Hematopoietic multipotent progenitor cell treated with erythropoietin and hydrocortisone succinate and interleukin-3 and kit ligand, for 6 days (in vitro differentiated cells): ENCODE data around the gene TEKTIP1.
"Not testable (repeated sequence)": the region's sequence is repeated elsewhere in the genome, so short reads cannot be mapped to it uniquely, and the experiment has no call there.

Source experiments
- DNase-seq: peaks from one replicate; pipeline ENCODE4 v3.0.0-alpha.2; 2015

TEKTIP1 gene

DNA sequence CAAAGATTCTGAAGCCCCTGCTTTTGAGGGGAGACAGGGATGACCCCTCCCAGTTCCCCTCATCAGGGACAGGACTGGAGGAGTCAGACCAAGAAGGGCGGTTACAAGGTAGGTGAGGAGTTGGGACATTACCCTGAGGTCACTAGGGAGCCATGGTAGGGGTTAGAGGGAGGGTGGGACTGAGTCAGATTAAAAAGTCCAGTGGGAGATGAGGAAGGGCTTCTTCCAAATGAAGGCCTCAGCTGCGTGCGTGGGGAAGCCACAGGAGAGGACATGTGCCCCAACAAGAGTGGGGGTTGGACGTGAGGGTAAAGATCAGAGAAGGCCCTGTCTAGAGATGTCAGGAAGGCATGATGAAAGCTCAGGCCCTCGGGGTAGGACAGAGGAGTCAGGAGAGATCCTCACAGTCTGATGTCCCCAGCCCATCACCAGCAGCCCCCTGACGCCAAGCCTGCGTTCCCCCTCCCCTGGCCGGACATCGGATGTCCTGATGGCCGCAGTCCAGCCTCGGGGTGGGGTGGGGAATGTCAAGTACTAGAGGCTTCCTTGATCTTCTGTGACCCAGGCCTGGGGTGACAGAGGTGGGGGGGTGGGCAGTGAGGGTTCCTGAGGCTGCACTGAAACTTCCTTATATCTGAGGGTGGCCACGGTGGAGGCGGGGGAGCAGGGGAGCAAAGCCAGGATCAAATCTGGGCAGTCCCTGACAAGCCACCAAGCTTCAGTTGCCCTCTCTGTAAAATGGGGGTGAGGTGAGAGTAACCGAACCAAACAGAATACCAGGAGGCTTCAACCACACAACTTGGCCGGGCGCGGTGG lies 24.9 kb downstream of the TEKTIP1 start:
- DNase-seq = no peak

DNA sequence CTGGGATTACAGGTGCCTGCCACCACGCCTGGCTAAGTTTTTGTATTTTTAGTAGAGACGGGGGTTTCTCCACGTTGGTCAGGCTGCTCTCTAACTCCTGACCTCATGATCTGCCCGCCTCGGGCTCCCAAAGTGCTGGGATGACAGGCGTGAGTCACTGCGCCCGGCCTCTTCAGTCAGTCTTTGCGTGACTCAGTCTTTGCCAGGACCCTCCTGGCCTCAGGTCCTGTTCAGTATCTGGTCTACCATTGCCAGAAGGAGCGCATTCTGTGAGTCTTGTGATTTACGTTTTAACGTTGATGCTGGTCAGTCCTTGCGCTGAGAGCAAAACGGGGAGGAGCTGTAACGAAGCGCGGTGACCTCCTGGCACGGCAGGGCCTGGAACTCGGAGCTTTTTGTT lies 26.2 kb downstream of the TEKTIP1 start:
- no peak for DNase-seq

DNA sequence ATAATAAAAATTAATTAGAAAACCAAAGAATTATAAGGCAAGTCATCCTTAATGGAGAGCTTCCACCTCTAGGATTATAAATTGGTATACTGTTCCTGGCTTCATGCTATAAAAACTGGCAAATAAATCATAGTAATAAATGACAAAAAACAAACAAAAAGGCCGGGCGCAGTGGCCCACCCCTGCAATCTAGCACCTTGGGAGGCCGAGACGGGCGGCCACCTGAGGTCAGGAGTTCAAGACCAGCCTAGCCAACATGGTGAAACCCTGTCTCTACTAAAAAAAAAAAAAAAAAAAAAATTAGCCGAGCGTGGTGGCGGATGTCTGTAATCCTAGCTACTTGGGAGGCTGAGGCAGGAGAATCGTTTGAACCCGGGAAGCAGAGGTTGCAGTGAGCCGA lies 31.1 kb downstream of the TEKTIP1 start:
- DNase-seq = not testable (repeated sequence)

DNA sequence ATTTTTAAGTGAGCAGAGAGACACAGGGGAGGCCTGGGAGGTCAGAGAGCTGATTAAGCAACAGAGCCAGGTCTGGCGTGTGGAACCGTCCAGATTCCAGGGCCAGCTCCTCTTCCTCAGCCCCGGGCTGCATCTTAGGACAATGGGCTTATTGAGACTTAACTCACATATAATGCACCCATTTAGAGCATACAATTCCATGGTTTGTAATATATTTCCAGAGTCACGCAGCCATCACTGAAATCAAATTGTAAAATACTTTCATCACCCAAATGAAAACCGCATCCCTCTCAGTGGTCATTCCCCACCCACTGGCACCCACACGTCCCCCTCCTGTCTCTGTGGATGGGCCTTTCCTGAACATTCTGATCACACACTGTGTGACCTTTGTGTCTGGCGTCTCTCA lies 31.6 kb downstream of the TEKTIP1 start:
- no peak for DNase-seq

DNA sequence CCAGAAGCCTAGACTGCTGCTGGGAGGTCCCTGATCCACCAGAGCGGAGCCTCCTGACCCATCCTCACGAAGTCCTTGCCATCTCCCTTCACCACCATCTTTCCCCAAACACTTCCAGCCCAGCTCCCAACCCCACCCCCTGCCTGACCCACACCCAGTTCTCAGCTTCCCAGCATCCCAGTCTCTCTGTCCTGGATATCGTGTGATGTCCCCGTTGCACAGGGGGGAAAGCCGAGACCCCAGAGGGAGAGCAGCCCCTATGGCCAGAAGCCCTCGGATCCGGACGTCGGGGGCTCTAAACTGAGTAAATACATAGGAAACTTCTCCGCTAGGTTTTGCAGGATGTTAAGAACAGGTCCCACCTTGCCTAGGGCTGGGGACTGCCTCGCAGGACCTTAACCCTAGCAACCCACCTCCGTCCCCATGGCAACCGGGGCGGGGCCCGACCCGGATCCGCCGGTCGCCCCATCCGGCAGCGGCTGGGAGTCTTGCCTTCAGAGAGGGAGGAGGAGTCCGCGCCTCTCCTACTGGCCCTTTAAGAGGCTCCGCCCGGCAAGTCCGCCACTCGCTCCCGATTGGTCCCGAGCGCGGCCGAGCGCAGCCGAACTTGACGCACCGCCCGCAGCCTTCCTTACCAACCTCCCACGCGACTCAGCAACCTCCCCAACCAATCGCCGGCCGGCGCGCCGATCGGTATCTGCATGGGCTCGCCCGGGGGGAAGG lies 33.3 kb downstream of the TEKTIP1 start:
- DNase-seq = peak; percentile 99

DNA sequence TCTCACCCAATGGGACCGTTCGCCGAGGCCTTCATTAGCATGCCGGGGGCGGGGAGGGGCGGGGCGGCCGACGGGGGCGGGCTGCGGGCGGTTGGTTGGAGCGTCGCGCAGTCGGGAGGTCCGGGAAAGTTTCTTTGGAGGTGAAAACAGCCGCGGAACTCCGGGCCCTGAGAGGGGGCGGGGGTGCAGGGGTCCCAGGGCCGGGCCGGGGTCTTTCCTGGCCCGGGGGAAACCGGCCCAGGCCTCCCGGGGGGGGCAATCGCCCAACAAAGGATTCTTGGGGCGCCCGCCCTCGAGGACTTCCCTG lies 33.8 kb downstream of the TEKTIP1 start, which contains the start of gene HMG20B:
Gene HMG20B (plus strand): TSS at position 90 of the 307 bp plus-strand sequence. CDS start 366 bp downstream, outside the sequence.
- DNase-seq = no peak

DNA sequence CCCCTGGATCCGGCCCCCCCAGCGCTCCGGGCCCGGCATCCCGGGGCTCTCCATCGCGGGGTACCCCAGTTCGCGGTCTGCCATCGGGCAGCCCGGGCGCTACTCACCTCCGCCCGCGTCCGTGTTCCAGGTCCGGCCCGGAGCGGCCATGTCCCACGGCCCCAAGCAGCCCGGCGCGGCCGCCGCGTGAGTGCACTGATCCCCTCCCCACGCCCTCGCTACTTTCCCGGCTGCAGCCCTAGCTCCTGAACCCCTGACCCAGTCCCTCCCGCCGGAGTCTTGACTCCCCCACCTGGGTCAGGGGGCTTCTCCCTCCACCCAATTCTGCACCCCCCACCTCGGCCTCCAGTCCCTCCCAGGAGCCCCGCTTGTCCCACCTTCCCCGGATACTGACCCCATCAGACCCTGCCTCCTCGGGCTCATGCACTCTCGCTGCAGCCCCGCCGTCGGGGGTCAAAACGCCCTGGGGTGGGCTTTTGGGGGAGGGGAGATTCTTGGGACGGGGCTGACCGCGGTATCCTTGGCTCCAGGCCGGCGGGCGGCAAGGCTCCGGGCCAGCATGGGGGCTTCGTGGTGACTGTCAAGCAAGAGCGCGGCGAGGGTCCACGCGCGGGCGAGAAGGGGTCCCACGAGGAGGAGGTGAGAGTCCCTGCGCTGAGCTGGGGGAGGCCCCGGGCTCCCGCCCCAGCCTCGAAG lies 34.3 kb downstream of the TEKTIP1 start:
- DNase-seq = peak; percentile 51

DNA sequence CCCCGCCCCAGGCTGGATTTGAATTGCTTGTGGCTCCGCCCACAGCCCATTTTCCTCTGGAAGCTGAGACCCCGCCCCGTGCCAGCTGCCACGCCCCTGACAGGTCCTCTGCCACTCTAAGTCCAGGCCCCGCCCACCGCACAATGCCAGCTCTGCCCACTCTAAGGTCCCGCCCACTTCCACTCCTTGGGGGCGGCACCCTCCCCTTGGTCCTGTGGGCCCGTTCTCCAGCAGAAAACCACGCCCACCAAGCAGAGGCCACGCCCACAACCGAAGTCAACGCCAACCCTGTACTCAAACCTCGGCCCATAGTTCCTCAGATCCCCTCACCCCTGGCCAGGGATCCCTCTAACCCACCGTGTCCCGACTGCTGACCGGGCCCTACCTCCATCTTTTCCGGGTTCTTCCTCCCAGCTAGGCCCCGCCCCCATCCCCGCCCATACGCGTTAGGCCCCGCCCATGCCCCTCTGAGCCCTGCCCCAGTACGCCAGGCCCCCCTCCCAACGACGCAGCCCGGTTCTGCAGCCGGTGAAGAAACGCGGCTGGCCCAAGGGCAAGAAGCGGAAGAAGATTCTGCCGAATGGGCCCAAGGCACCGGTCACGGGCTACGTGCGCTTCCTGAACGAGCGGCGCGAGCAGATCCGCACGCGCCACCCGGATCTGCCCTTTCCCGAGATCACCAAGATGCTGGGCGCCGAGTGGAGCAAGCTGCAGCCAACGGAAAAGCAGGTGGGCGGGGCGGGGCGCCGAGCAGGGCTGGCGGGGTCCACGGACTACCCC lies 35.1 kb downstream of the TEKTIP1 start:
- peak; percentile 100 for DNase-seq

DNA sequence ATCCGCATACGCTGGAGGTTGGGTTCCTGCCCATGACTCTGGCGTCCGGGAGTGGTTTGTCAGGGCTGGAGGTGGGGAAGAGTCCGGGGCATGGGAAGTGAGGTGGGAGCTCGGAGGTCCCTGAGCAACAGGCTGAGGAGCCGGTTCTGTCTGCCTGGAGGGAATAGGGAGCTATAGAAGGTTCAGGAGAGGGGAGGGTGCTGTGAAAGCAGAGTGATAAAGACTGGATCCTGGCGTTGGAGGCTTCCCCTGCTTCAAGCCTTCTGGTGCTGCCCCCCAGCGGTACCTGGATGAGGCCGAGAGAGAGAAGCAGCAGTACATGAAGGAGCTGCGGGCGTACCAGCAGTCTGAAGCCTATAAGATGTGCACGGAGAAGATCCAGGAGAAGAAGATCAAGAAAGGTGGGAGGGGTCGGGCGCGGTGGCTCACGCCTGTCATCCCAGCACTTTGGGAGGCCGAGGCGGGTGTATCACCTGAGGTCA lies 36.3 kb downstream of the TEKTIP1 start:
- DNase-seq = peak; percentile 36

DNA sequence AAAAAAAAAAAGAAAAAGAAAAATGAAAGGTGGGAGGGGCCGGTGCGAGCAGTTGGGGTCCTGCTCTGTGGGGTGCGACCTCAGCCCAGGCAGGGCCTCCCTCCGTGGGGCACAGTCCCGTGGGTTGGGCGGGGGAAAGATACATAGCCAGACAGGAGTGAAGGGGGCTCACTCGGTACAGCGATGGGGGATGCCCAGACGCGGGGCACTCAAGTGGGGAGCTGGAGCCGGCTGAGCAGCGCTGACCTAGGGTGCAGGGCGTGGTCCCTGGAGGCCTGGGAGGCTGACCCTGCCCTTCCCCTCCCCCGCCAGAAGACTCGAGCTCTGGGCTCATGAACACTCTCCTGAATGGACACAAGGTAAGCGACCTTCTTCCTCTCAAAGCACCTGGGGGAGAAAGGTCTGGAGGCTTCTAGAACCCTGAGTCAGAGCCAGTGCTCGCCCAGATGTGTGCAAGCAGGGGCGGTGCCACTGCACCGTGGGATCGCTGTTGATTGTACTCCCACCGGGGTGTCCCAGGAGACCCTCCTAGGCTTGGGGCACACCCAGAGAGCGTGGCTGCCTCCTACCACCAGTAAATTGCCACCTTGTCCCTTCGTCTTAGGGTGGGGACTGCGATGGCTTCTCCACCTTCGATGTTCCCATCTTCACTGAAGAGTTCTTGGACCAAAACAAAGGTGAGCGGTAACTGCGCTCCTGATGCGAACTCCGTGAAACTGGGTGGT lies 37.1 kb downstream of the TEKTIP1 start:
- DNase-seq = no peak

DNA sequence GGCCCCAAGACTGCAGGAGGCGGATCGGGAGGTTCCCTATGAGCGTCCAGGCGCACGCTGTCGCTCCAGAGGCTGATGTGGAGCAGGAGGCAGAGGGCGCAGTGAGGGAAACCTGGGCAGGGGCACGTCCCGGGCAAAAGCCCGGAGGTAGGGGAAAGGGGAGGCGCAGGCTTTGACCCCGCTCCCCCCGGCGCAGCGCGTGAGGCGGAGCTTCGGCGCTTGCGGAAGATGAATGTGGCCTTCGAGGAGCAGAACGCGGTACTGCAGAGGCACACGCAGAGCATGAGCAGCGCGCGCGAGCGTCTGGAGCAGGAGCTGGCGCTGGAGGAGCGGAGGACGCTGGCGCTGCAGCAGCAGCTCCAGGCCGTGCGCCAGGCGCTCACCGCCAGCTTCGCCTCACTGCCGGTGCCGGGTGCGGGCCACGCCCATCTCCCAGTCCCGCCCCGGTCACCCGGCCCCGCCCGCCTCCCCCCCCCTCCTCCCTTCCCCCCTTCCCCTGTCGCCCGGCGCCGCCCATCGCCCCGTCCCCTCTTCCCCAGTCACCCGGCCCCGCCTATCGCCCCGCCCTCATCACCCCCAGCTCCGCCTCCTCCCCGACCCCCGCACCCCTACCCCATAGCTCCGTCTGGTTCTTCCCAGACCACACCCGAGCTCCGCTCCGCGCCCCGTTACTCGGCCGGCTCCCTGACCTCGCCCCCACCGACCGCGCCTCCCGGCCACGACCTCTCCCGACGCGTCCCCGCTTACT lies 37.9 kb downstream of the TEKTIP1 start:
- peak; percentile 73 for DNase-seq

DNA sequence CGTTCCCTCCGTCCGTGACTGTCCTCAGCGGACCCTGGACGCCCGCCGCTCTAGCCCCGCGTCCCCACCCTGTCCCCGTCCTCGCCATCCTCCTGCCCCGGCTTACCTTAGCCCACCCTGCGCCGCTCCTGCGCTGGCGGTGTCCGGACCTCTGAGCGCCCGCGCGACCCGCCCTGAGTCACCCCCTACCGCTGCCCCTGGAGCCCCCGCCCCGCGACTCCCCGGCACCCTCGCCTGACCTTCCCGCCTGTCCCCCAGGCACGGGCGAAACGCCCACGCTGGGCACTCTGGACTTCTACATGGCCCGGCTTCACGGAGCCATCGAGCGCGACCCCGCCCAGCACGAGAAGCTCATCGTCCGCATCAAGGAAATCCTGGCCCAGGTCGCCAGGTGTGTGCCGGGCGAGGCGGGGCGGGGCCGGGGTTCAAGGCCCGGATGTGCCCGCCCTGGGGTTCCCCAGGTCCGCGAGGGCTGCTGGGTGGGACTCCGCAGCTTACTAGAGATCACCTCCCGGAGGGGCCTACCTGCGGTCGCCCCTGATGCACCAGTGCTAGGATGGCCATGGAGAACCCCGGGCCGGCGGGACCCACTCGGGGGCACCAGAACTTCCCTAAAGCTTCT lies 38.9 kb downstream of the TEKTIP1 start:
- no peak for DNase-seq

DNA sequence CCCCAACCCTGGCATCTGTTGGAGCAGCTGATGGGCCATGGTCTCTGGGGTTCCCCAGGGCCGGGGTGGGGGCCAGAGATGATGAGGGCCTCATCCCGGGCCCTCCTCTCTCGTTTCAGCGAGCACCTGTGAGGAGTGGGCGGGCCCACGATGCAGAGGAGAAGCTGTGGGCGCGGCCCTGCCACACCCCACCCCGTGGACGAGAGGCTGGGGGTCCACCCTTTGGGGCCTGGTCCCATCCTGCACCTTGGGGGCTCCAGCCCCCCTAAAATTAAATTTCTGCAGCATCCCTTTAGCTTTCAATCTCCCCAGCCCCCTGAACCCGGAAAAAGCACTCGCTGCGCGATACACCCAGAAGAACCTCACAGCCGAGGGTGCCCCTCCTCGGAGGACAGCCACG lies 39.4 kb downstream of the TEKTIP1 start:
- DNase-seq = no peak

DNA sequence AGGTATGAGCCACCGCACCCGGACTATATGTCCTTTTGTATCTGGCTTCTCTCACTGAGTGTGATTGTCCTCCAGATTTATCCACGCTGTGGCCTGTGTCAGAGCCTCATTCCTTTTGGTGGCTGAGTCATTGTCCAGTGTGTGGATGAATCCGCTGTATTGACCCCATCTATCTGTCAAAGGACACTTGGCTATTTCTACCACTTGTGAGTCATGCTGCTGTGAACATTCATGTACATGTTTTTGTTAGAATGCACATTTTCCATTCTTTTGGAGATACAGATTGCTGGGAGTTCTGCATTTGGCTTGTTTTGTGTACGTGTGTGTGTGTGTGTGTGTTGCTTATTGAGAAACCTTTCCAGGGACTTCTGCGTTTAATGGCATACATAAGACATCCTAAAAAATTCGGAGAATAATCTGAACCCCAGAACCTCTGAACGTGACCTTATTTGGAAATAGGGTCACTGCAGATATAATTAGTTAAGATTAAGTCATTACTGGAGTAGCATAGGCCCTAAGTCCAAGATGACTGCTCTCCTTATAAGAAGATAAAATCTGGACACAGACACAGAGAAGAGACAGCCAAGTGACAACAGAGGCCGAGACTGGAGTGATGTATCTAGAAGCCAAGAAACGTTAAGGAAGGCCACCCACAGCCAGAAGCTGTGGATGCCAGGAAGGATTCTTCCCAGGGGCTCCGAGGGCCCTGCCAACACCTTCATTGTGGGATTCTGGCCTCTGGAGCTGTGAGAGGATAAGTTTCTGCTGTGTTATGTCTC lies 41.4 kb downstream of the TEKTIP1 start:
- no peak for DNase-seq

DNA sequence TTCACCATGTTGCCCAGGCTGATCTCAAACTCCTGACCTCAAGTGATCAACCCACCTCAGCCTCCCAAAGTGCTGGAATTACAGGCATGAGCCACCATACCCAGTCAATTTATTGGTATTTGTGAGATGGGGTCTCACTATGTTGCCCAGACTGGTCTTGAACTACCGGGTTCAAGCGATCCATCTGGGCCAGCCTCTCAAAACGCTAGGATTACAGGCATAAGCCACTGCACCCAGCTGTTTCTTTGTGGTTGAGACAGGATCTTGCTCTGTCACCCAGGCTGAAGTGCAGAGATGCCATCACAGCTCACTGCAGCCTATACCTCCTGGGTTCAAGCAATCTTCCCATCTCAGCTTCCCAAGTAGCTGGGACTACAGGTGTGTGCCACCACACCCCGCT lies 42.8 kb downstream of the TEKTIP1 start:
- not testable (repeated sequence) for DNase-seq

DNA sequence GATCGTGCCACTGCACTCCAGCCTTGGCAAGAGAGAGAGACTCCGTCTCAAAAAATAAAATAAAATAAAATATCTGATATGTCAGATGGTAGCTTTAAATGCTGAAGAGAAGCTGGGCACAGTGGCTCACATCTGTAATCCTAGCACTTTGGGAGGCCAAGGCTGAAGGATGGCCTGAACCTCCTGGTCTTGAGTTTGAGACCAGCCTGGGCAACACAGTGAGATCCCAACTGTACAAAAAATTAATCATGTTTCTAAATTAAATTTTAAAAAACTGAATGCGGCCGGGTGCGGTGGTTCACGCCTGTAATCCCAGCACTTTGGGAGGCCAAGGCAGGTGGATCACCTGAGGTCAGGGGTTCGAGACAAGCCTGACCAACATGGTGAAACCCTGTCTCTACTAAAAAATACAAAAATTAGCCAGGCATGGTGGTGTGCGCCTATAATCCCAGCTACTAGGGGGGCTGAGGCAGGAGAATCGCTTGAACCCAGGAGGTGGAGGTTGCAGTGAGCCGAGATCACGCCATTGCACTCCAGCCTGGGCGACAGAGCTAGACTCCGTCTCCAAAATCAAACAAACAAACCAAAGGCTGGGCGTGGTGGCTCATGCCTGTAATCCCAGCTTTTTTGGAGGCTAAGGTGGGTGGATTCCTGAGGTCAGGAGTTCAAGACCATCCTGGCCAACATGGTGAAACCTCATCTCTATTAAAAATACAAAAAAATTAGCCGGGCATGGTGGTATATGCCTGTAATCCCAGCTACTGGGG lies 45.2 kb downstream of the TEKTIP1 start:
- not testable (repeated sequence) for DNase-seq

DNA sequence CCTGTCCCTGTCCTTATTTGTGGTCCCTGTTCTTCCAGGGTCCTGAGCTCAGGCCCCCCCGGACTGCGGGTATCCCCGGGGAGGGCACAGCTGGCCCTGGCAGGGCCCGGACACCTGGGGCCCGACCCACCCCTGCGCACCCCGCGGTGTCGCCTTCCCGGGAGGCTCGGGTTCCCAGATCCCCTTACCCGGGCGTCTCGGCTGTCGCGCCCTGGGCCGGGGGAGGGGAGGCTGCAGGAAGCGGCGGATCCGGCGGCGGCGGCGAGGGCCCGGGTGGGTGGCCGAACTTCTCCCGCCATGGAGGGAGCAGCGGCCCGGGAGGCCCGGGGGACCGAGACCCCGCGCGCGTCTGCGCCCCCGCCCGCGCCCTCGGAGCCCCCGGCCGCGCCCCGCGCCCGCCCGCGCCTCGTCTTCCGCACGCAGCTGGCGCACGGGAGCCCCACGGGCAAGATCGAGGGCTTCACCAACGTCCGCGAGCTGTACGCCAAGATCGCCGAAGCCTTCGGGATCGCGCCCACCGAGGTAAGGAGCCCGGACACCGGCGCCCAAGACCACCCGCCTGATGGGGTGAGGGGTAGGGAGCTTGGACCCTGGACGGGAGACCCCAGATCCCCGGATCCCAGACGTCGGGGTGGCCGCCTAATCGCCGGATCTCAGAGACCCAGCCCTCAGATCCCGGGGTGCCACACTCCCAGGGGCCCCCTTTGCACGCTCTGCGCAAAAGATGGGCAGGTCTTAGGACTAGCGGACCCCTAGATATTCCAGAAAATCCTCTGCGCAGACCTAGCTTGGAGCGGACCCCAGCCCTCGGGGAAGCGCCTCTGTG lies 46.5 kb downstream of the TEKTIP1 start, which contains the start of gene GIPC3:
Gene GIPC3 (plus strand): TSS at position 178 of the 826 bp plus-strand sequence. CDS start 120 bp downstream, at position 298.
- no peak for DNase-seq

DNA sequence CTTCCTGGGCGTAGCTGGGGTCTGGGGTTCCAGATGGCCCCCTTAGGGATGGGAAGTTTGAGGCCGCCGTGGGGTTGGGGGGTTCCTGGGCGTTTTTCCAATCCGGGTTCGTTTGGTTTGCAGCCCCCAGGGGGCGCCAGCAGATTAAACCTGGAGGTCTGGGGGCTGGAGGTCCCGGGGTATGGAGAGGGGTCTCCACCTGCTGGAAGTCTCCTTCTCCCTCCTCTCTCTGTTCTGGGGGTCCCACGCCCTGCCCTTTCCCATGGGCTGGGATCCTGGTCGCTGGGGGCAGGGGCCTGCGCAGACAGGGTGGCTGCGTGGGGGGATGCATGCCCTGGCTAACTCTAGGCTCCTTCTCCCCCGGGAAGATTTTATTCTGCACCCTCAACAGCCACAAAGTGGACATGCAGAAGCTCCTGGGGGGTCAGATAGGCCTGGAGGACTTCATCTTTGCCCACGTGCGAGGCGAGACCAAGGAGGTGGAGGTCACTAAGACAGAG lies 47.2 kb downstream of the TEKTIP1 start:
- peak; percentile 60 for DNase-seq
